Amygdala (tissue), 56 donors: ENCODE measurements around the gene CAPN2.
A peak's percentile ranks its signal among the peaks of the same experiment; 100 is the strongest.
"Not testable (repeated sequence)": the region's sequence is repeated elsewhere in the genome, so short reads cannot be mapped to it uniquely, and the experiment has no call there.

Source experiments
- DNase-seq, 56 donors: peaks; one replicate each; lab custom pipeline; 2025; lab: John Stamatoyannopoulos, UW

The CAPN2 gene

DNA sequence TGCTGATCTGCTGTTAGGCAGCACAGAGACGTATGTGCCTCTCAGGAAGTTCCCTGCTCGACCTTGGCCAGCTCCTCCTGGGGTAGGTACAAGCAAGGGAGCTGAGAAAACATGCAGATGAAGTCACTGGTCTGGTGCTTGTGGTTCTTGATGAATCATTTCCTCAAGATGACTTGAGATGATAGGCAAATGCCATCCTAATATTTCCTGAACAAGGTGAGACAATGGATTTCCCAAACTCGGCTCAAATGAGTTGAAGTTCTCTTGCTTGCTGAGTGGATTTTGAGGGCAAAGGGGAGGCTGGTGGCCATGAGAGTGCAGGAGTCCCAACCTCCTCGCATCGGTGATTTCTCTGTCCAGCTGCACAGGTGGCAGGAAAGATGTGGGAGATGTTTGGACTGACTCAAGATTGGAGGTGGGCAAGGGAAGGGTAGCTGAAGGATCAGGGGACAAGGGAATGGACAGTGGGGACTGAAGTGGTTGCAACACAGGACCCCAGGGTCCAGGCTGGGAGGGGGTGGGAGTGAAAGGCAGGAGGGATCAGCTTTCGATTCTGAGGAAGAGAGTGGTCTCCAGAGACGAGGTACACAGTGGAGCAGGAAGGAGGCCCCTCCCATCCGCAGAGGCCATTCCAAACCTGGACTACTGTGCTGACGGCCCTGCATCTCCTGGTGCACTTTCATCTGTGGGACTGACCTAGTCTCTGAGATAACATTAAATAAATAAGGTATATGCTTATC is 63.9 kb downstream of the CAPN2 start:
- no peak for DNase-seq

DNA sequence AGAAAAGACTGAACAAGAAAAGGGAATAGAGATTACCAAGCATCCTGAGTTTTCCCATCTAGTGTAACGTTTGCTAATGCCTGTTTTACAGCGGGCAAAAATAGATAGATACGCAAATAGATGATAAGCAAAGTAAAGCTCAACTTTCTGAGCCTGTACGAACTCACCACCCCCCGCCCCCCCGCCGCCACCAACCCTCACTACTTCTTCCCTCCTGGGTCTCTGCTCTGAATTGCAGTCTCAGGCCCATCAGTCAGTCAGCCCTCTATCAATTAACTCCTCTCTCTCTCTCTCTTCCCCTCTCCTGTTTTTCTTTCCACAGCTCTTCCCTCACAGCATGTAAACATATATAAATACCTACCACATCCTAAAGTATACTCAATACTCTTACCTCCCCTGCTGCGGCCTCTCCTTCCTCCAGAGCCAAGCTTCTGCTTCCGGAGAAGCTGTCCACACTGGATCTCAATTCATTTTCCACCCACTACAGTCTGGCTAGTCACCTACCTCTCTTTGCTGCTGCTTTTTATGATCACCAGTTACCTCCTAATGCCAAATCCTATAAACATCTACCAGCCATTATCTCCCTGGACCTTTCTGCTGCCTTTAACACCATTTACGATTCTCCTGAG is 64.6 kb downstream of the CAPN2 start:
- DNase-seq, result no peak

DNA sequence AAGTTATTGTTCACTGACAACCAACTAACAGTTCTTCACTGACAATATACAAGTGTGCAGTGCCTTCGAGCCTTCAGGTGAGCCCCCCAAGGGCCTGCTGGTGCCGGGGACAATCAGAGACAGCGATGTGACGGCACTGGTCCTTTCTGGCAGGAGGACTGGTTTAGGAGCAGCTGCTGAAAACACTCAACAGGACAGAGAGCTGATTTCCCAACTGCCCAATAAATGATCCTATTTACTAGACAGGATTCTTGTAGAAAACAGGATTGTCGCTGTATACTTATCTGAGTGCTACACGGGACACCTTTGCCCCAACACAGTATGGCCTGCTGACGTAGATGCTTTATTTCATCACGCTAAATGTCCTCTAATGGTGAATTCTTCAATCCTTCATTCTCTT is 68.0 kb downstream of the CAPN2 start:
- peak in 1 of 56 donors; percentile 19 for DNase-seq

DNA sequence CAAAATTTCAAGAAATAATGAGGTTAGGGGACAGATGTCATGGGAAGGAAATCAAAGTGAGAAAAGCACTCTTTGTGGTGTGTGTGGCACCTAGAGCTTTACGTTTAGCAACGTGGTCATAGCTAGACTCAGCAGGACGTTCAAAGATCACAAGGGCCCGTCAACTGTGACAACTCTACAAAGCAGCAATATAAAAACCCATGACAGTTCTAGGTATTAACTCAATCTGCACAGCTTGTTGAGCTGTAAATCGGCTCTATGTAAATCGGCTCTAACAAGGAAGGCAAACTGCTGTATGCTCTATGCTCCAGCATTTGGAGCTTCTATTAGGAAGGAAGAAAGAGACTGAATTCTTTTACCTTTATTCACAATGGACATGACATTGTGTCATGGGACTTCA is 68.6 kb downstream of the CAPN2 start:
- DNase-seq, result no peak

DNA sequence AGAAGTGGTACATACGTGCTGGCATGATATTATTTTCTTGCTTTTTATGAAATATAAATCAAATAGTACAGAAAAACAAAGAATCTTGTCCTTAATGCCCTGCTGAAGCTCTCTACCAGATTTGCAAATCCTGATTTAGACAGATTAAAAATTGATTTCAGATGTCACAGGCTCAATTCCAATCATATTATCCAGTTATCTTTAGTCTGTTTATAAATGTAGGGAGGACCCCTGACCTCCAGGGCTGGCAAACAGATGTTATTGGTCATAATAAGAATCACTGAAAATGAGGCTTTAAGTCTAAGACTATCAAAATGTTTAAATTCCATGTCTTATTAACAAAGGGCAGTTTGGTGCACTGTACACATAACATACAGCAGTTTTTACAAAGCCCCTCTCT is 71.3 kb downstream of the CAPN2 start:
- DNase-seq, result no peak

DNA sequence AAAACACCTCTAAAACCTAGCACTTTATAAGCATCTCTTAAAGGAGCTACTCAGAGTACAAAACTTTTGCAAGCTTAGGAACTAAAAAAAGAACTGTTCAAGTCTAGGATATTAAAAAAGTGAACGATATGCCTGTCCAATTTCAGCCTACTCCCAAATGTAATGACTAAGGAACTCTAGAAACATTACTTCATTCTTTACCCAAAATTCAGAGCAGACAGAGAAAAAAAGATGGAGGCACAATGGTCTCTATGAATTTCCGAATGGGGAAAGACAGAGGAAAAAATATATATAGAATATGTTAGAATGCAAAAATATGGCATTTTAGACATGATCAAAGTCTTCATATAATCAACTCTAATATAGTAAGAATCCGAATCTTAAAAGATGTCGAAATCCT is 72.2 kb downstream of the CAPN2 start:
- no peak for DNase-seq

DNA sequence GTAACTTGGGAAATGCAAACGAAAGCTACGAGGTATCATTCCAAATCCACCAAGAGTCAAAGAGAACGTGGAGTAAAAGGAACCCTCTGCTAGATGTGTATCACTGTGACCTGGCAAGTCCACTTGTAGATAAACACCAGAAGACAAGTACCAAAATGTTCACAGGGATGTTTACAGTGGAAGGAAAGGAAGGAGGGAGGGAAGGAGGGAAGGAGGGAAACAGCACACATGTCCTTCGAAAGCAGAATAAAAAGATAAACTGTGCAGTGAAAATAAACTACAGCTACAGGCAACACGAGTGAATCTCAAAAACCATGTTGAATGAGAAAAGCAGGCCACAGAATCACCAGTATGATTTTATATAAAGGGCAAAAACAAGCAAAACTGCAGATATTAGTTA is 73.5 kb downstream of the CAPN2 start:
- no peak for DNase-seq

DNA sequence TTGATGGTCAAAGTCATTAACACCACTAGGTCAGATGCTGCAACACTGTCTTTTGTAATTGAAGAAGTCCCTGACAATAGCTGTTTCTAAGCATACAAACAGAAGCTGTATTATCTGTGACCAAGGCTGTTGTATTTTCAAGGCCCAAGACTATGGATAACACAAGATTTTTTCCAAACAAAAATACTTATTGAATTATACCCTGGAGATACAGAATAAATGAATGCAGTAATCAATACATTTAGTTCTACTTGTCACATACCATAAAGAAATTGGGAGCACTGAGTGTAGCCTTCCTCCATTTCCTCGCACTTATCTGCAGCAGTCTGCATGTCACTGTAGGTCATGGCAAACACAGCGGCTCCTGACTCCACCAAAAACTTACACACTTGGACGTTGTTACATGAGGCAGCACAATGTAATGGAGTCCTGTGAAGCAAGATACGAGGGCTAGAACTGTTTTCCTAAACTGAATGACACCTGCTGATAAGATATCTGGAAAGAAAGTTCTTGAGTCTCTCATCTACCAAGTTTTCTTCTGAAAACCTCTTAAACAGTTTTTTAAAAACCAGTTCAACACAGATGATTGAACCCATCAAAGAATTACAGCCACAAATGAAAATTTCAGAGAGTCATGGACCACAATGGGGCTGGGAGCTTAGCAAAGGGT is 76.5 kb downstream of the CAPN2 start:
- peak in 1 of 56 donors; percentile 16 for DNase-seq

DNA sequence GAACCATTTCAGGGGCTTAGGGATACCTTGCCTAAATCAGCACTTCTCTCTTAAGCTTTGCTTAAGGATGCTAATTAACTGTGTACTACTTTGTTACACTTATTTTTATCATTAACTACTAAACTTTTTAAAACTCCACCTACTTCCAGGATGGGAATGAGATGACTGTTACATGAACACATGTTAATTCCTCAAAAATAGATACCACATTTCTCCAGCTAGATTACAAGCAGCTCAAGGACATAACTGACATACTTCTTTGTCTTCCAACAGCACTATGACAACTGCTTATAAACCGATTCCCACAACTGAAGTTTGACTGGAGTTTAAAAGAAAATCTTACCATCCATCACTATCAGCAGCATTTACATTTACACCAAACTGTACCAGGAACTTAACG is 79.7 kb downstream of the CAPN2 start:
- DNase-seq, result no peak

DNA sequence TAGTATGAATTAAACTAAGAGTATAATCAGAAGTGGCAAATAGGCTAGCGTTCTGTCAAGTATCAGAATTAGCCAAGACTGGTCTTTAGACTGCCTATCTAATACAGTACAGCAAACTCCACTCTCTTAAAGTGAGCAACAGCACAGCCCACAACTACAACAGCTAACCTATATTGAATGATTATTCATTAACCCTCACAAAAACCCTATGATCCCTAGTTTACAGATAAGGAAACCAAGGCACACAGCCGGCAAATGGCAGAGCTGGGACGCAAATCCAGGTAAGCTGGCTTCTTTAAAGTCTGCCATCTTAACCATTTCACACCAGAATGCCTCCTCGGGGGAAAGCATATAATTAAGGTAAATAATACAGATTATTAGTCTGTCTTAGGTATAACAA is 81.4 kb downstream of the CAPN2 start:
- no peak for DNase-seq

DNA sequence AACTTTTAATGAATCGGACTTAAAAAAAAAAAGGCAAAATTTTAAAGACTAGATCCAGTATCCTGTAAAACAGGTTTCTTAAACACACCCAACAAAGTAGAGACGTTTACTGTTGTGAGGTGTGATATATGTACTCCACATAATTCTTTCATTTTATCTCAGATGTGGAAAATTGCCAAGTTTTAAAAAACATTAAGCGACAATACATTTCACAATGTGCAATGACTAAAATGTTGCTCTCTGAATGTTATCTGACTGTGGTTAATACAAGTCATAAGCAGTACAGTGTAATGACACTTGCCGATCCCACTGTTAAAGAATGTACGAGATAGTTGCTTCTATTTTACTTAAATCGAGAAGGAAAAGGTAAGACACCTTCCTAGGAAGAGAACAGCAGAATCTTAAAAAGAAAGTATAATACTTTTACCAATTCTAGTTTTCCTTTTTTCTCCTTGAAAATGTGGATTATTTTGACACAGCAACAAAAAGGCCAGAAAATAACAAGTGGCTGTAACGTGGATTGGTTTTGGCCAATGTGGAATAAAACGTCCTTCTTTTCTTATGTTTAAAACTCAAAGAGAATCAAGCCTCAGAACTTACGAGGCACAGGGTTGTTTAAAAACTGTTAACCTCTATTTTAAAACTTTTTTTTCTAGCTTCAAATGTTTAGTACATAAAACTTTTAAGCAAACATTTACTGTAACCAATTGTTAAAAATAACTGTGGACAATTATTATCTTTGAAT is 82.0 kb downstream of the CAPN2 start:
- no peak for DNase-seq

DNA sequence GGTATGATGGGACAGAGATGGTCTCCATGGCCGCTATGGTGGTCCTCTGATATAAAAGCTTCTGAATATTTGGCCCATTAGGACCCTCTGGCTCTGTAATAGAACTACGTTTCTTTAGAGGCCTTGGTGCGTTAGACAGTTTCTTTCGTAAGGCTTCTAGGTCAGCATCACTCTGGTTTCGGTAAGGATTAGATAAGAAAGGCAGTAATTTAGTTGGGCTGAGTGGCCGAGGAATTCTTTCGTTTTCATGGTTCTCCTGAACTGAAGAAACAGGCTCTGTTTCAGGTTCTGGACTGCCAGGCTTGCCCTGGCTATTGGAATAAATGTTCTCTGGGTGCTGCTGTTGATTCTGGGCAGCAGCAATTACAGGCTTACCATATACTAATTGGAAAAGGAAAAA is 83.9 kb downstream of the CAPN2 start:
- DNase-seq, result peak in 5 of 56 donors; percentile 19 to 50 (median 26)

DNA sequence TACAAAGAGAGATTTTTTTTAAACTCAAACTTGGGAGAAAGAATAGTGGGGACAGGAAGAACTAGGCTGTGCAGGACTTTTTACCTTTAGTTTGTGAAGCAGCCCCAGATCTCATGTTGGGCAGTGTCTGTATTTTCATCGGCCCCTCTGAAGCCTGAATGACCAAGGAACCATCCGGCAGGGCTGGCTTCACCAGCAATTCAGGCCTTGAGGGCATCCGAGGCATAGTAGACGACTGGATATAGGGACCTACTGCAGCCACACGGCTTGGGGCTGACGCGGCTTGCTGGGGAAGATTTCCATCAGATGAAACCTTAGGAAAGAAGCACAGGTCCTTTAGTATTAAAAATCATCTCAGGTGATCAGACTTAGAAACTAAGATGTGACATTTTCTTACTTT is 89.7 kb downstream of the CAPN2 start:
- peak in 21 of 56 donors; percentile 14 to 45 (median 34) for DNase-seq

DNA sequence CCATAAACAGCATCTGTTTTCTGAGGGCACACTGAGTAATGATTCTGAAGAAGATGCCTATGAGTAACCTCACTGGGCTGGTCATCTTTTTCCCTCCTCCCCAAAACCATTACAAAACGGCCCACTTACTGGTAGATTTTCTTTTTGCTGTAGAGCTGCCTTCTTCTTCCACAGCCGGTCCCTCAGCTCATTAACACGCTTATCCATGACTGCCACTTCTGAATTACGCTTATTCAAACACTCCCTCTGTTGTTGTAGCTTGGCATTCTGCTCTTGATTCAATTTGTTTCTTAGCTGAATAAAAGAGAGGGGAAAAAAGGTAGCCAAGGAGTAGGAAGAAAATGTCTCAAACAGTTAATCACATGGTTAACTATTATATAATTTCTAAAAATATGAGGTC is 90.3 kb downstream of the CAPN2 start:
- peak in 20 of 56 donors; percentile 7 to 71 (median 36) for DNase-seq

DNA sequence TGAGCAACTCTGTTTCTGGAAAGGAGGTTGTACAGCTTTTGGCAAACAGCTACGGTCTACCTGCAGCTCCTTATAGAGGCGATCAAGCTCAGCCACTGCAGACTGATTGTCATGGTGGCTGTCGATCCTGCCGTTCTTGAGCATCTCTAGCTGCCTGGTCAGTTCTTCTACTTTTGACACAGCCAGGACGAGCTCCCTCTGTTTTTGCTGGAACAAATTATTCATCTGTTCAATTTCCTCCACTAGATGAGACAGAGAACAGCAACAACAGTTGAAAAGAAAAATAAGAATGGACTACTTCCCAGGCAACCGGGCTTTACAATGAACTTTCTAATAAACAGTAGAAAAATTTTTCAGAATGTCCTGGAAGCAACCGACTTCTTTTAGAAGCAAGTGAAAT is 90.9 kb downstream of the CAPN2 start:
- DNase-seq, result peak in 7 of 56 donors; percentile 16 to 35 (median 25)

DNA sequence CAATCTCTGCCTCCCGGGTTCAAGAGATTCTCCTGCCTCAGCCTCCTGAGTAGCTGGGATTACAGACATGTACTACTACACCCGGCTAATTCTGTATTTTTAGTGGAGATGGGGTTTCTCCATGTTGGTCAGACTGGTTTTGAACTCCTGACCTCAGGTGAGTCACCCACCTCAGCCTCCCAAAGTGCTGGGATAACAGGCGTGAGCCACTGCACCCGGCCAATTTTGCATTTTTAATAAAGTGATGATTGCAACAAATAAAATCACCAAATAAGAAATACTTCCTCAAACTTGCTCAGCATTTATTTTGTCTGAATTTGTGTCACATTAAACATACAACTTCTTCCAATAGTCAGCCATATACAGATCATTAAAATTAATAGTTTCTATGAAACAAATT is 97.6 kb downstream of the CAPN2 start:
- DNase-seq, result not testable (repeated sequence)

DNA sequence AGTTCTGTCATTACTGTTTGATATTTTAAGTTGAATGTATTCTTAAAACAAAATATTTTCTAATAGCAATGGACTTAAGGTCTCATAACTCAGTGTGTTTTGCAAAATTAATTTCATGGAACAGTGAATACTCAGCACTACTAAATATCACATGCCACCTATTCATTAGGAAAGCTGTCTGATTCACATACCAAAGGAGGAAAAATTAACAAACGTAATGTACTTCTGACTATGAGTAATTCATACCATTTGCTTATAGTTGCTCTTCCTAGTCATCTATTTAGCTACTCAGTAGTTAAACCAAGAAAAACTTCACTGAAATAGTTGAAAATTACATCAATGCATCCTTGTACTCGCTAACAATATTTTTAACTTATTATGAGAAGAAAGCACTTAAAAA is 98.2 kb downstream of the CAPN2 start:
- DNase-seq, result no peak

DNA sequence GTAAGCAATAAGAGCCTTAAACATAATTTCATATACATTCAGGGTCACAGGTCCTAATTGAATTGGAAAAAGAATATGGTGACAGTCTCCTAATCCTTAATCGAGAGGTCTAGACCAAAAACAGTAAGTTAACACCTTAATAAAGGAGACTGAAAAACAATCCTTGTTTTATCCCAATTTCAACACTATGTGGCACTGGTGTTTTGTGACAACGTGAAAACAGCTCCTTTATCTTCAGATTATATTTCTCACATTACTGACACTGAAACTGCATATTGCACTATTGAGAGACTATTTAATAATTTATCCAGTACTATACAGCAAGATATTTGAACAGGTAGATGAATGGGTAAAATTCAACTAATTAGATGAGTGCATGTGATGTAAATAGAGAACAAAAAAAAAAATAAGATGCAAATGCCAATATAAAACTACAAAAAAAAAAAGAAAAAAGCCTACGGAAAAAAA is 99.3 kb downstream of the CAPN2 start:
- peak in 1 of 56 donors; percentile 40 for DNase-seq

DNA sequence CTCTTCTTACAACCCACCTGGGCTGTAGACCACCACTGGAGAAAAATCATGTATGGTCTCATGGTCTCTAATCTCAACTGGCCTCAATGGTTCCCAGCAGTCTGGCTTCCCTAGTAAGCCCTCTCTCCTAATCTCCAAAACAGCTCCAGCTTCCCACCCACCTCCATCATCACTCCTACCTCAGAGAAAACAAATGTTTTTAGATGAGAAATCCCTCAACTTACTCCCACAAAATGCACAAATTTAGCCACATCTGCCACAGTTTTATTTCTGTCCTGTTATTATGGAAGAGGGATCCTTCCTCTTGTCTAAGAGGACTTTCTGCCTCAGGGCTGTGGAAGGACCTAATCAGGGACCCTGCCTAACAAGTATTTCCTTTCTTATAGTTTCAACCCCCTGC is 101.3 kb downstream of the CAPN2 start:
- no peak for DNase-seq

DNA sequence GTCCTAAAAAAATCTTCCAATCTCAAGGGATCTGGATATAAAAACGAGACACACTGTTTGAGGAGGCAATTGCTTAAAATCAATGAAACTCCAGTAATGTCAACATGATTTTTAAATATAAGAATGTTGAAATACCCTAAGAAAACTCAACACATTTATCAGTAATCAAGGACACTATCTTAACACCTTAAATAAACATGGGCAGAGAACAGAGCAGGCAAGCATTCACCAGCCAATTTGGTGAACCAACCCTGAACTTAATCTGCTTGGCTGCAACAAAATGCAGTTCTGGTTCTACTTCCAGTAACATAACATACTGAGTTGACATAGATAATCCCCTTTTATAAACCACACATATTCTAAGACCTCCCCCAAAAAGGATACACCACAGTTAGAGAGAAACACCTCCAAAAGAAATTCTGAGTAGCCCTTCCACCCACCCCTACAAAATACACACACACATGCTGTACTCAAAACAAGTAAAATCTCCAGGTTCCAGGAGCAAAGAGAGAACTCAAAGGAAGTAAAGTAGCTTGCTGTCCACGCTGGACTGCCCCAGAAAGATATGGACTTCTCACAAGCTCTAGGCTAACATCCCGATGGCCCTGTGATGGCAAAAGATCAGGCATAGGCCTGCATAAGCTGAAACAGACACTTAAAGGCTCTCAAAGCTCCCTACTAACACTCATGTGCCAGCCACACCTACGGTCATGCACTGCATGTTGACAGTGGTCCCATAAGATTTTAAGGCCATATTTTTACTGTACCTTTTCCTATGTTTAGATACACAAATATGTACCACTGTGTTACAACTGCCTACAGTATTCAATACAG is 102.9 kb downstream of the CAPN2 start:
- no peak for DNase-seq
